Measurements from ENCODE around the gene OCA2. TPM values are rescaled to one million over a fixed set of nuclear protein-coding genes. Genes with fewer than 3 reads are reported as not detected.
A peak's percentile ranks its signal among the peaks of the same experiment; 100 is the strongest.
"Not testable (repeated sequence)": the region's sequence is repeated elsewhere in the genome, so short reads cannot be mapped to it uniquely, and the experiment has no call there.

The OCA2 gene
- total RNA-seq, 1 donor, result not detected

DNA sequence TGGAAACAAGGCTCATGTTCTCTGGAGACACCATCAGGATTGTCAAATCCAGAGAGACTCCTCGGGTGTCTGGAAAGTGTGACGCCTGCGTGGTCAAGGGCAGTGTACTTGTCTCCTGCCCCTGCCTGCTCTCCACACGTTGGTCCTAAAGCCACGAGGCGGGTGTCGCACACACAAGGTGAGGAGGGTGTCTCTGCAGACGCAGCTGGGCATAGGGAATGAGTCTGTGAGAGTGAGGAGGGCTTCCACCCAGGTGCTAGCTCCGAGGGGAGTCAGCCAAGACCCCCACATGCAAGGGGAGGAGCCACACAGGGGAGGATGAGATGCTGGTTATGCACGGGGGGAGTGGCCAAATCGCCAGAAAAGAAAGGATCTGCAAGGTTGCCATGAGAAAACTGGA, 27.9 kb upstream of the OCA2 start:
- no peak for DNase-seq (ENCODE audit: low read depth)
- H3K4me3 ChIP-seq (ENCODE audit: low read depth, low read length), result no peak overlapping the region
- no peak for TF ChIP-seq CTCF (IDR thresholded peaks at IDR 0.05; ENCODE audit: insufficient read depth, low read length)

DNA sequence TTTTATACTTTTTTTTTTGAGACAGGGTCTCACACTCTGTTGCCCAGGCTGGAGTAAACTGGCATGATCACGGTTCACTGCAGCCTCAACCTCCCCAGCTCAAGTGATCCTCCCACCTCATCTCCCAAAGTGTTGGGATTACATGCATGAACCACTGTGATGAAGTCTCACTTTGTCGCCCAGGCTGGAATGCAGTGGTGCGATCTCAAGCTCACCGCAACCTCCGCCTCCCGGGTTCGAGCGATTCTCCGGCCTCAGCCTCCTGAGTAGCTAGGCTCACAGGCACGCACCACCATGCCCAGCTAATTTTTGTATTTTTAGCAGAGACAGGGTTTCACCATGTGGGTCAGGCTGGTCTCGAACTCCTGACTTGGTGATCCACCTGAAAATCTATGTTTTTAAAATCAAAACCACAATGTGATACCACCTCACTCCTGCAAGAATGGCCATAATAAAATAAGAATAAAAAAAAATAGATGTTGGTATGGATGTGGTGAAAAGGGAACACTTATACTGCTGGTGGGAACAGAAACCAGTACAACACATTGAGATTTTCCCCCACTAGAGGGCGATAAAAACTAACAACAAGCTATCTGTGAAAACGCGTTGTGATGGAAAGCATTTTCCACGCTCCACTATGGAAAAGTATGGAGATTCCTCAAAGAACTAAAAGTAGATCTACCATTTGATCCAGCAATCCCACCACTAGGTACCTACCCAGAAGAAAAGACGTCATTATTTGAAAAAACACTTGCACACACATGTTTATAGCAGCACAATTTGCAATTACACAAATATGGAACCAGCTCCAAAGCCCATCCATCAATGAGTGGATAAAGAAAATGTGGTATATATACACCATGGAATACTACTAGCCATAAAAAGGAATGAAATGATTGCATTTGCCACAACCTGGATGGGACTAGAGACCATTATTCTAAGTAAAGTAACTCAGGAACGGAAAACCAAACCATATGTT, 26.8 kb upstream of the OCA2 start:
- DNase-seq (ENCODE audit: low read depth), result peak; percentile 77
- TF ChIP-seq CTCF (IDR thresholded peaks at IDR 0.05; ENCODE audit: insufficient read depth, low read length), result peak; percentile 65
- no peak overlapping the region for H3K4me3 ChIP-seq (ENCODE audit: low read depth, low read length)

- no peak for TF ChIP-seq CTCF (IDR thresholded peaks at IDR 0.05; ENCODE audit: insufficient read depth, low read length)
- no peak overlapping the region for H3K4me3 ChIP-seq (ENCODE audit: low read depth, low read length)
- DNase-seq (ENCODE audit: low read depth), result no peak
Measured at GRCh38 chr15:28124841-28125240, 25.7 kb upstream of the OCA2 start.

DNA sequence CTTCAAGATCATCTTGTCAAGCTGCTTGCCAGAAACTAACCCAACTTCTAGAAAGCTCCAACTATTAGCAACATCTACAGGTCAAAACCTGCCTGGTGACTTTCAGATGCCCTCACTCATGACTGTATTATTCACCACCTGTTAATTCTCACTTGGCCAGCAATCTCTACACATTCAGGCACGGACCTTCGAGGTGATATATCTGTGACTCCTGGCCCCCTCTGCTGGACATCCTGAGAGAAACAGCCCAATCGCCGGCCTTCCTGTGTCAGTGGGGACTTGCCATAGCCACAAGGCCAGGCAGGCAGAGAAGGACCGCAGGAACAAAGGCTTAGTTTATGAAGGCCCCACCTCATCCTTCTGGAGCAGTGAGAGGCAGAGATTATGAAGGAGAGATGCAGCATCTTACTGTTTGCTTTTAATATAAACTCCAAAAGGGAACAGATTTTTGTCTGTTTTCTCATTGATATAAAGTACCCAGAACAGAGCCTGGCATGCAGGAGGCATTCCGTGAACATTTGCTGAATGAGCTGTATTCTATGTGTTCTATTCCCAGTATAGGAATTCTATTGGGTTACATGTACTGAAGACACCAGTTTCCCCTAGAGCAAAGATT, 24.4 kb upstream of the OCA2 start:
- peak; percentile 64 for DNase-seq (ENCODE audit: low read depth)
- peak; percentile 83 for TF ChIP-seq CTCF (IDR thresholded peaks at IDR 0.05; ENCODE audit: insufficient read depth, low read length)
- H3K4me3 ChIP-seq (ENCODE audit: low read depth, low read length), result no peak overlapping the region

DNA sequence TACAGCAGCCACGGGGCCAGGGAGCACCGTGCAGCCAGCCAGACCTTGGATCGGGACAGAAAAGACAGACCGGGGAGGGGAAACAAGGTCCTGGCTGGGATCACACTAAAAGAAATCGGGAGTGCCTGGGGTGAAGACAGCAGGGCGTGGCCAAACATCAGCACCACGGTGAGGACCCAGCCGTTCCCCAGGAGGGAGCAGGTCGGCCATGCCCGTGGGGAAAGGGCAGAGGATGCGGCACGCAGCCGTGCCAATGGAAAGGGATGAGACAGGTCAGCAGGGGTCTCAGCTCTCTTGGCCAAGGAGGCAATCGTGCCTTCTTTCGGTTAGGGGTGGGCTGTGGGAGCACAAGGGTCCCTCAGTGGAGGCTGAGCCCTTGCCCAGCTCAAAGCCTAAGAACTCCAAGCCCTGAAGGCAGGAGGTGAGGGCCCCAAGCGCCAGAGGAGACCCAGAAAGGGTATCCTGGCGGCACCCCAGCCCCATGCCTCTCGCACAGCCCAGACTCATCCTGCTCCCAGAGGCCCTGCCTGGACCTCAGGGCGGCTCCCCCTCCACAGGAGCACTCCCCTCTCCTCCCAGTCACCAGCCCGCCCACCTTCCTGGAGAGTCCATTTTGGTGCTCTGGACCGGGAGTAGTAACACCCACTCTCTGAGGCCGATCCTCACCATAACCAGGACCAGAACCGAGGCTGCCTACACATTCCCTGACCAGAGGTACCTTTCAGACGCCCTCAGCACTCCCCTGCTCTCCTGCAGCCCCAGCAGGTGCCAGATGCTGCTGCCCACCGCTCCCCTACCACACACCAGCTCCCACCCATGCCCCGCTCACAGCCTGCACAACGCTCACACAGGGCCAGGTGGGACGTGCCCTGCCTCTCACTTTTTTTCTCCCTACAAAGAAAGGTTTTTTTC, 23.2 kb upstream of the OCA2 start:
- TF ChIP-seq CTCF (IDR thresholded peaks at IDR 0.05; ENCODE audit: insufficient read depth, low read length), result no peak
- H3K4me3 ChIP-seq (ENCODE audit: low read depth, low read length), result no peak overlapping the region
- DNase-seq (ENCODE audit: low read depth), result no peak

GRCh38 chr15:28121577-28121976, 22.5 kb upstream of the OCA2 start:
- DNase-seq (ENCODE audit: low read depth); H3K4me3 ChIP-seq (ENCODE audit: low read depth, low read length): not testable (repeated sequence)

- TF ChIP-seq CTCF (IDR thresholded peaks at IDR 0.05; ENCODE audit: insufficient read depth, low read length), result no peak
- no peak for DNase-seq (ENCODE audit: low read depth)
- H3K4me3 ChIP-seq (ENCODE audit: low read depth, low read length), result no peak overlapping the region
Measured at GRCh38 chr15:28120359-28120640, 21.2 kb upstream of the OCA2 start.
